Activated T-cell treated with anti-CD3 and anti-CD28 coated beads for 4 hours (primary cell): Measurements from ENCODE around the gene USP15.
"Not testable (repeated sequence)": the region's sequence is repeated elsewhere in the genome, so short reads cannot be mapped to it uniquely, and the experiment has no call there.

ENCODE experiments used
- DNase-seq: peaks from one replicate; pipeline ENCODE4 v3.0.0-alpha.2; 2020

USP15 gene

DNA sequence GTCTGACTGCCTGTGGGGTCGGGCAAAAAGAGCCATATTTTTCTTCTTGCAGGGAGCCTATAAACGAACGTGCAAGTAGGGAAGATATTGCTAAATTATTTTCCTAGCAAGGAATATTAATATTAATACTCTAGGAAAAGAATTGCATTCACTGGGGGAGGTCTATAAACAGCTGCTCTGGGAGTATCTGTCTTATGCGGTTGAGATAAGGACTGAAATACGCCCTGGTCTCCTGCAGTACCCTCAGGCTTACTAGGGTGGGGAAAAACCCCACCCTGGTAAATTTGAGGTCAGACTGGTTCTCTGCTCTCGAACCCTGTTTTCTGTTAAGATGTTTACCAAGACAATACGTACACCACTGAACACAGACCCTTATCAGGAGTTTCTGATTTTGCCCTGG, 203.0 kb downstream of the USP15 start:
- DNase-seq = not testable (repeated sequence)
